ENCODE data around the gene FANCC. TPM values are rescaled to one million over a fixed set of nuclear protein-coding genes. Genes with fewer than 3 reads are reported as not detected.

FANCC gene
- total and polyA plus RNA-seq, 2 experiments from 2014 or later: 11.9 to 14.0 TPM

- no peak overlapping the region for H3K4me3 ChIP-seq
- H3K36me3 ChIP-seq: peaks cover 20% of the 10 kb centered on the region
- DNase-seq (ENCODE audit: low read depth in 1 of 2, low spot score in 1 of 2): no peak
- H3K4me1 ChIP-seq (ENCODE audit: low read depth): peaks cover 36% of the 10 kb centered on the region
- no peaks in the 10 kb centered on the region for H3K9me3 ChIP-seq (ENCODE audit: low read depth)
- H3K27me3 ChIP-seq: no peaks in the 10 kb centered on the region
- no peak for TF ChIP-seq CTCF (IDR thresholded peaks at IDR 0.05; ENCODE audit: low read depth, low read length)
- H3K27ac ChIP-seq: peak overlapping the region; percentile 72
Measured at GRCh38 chr9:95078511-95078910, 239.0 kb downstream of the FANCC start.

- Histone ChIP-seq H3K9me3 (ENCODE audit: low read depth) (no peaks in the 10 kb centered on the region), H3K27ac (peak overlapping the region; percentile 72), H3K36me3 (peaks cover 16% of the 10 kb centered on the region), H3K27me3 (no peaks in the 10 kb centered on the region), H3K4me3 (no peak overlapping the region), H3K4me1 (ENCODE audit: low read depth) (peaks cover 36% of the 10 kb centered on the region)
- no peak for DNase-seq (ENCODE audit: low read depth in 1 of 2, low spot score in 1 of 2)
- TF ChIP-seq CTCF (IDR thresholded peaks at IDR 0.05; ENCODE audit: low read depth, low read length): no peak
Measured at GRCh38 chr9:95077766-95078370, 239.6 kb downstream of the FANCC start.

GRCh38 chr9:95077053-95077765 is 240.3 kb downstream of the FANCC start:
- Histone ChIP-seq H3K27ac (no peak overlapping the region), H3K4me3 (no peak overlapping the region), H3K9me3 (ENCODE audit: low read depth) (no peaks in the 10 kb centered on the region), H3K4me1 (ENCODE audit: low read depth) (peaks cover 36% of the 10 kb centered on the region), H3K27me3 (no peaks in the 10 kb centered on the region), H3K36me3 (peaks cover 9% of the 10 kb centered on the region)
- TF ChIP-seq CTCF (IDR thresholded peaks at IDR 0.05; ENCODE audit: low read depth, low read length): no peak
- no peak for DNase-seq (ENCODE audit: low read depth in 1 of 2, low spot score in 1 of 2)

- no peak overlapping the region for H3K27ac ChIP-seq
- no peak for TF ChIP-seq CTCF (IDR thresholded peaks at IDR 0.05; ENCODE audit: low read depth, low read length)
- no peak for DNase-seq (ENCODE audit: low read depth in 1 of 2, low spot score in 1 of 2)
Measured at GRCh38 chr9:95076696-95077052, 240.8 kb downstream of the FANCC start.

DNA sequence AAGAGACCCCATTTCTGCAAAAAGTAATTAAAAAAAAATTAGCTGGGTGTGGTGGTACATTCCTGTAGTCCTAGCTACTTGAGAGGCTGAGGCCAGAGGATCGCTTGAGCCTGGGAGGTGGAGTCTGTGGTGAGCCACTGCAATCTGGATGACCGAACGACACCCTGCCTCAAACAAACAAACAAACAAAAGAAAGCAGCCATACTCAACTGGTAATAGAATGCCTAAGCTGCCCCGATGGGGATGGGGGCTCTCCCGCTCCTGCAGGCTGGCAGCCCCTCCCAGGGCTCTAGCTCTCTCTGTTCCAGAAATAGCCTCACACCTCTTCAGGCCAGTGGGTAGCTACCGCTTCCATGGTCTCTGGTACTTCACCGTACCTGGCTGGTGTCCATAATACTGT is 241.8 kb downstream of the FANCC start:
- Histone ChIP-seq H3K27ac (no peak overlapping the region), H3K4me3 (no peak overlapping the region), H3K4me1 (ENCODE audit: low read depth) (peaks cover 37% of the 10 kb centered on the region), H3K9me3 (ENCODE audit: low read depth) (no peaks in the 10 kb centered on the region), H3K27me3 (no peaks in the 10 kb centered on the region), H3K36me3 (no peaks in the 10 kb centered on the region)
- DNase-seq (ENCODE audit: low read depth in 1 of 2, low spot score in 1 of 2): no peak
- TF ChIP-seq CTCF (IDR thresholded peaks at IDR 0.05; ENCODE audit: low read depth, low read length): no peak

More at GRCh38 chr9:95076696-95077052, 240.8 kb downstream of the FANCC start:
- Histone ChIP-seq H3K4me3 (no peak overlapping the region), H3K27me3 (no peaks in the 10 kb centered on the region), H3K9me3 (ENCODE audit: low read depth) (no peaks in the 10 kb centered on the region), H3K36me3 (peaks cover 4% of the 10 kb centered on the region), H3K4me1 (ENCODE audit: low read depth) (peaks cover 36% of the 10 kb centered on the region)
